Measurements from ENCODE around the gene GRM5. TPM values are rescaled to one million over a fixed set of nuclear protein-coding genes. Genes with fewer than 3 reads are reported as not detected.

Gene GRM5
- total RNA-seq, 4 donors from 2014 or later = 0.13 TPM; not detected in 3

DNA sequence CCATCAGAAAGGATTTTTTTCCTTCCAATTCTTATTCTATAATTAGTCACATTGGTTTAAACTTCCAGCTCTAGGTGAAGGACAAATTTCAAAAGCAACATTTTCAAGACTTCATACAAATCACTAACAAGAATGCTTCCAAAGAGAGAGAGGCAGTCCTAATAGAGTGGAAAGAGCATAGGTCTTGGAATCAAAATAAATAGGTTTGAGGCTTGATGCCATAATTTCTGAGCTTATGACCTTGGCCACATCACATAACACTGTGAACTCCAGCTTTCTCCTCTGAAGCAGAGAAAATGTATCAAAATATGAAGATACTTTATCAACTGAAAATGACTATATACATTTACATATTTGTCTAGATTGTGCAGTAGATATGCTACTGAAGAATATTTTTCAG lies 246.8 kb downstream of the GRM5 start:
- DNase-seq (ENCODE audit: low spot score) = no peak
- TF ChIP-seq, protein P1, sequence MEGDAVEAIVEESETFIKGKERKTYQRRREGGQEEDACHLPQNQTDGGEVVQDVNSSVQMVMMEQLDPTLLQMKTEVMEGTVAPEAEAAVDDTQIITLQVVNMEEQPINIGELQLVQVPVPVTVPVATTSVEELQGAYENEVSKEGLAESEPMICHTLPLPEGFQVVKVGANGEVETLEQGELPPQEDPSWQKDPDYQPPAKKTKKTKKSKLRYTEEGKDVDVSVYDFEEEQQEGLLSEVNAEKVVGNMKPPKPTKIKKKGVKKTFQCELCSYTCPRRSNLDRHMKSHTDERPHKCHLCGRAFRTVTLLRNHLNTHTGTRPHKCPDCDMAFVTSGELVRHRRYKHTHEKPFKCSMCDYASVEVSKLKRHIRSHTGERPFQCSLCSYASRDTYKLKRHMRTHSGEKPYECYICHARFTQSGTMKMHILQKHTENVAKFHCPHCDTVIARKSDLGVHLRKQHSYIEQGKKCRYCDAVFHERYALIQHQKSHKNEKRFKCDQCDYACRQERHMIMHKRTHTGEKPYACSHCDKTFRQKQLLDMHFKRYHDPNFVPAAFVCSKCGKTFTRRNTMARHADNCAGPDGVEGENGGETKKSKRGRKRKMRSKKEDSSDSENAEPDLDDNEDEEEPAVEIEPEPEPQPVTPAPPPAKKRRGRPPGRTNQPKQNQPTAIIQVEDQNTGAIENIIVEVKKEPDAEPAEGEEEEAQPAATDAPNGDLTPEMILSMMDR (IDR thresholded peaks at IDR 0.05) = no peak
- no peak for ATAC-seq (ENCODE audit: low FRiP score)

DNA sequence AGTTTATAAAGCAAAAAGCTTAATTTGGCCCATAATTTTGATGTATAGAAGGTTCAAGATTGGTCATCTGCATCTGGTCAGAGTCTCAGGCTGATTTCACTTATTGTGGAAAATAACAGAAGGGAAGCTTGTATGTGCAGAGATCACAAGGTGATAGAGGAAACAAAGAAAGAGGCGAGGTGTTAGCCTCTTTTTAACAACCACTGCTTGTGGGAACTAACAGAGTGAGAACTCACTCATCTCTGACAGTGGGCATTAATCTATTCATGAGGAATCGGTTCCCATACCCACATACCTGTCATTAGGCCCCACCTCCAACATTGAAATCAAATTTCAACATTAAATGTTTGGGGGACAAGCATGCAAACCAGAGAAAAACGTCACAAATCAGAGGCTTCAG lies 250.3 kb downstream of the GRM5 start:
- DNase-seq (ENCODE audit: low spot score) (no peak), ATAC-seq (ENCODE audit: low FRiP score) (no peak)
- TF ChIP-seq, protein P1 (IDR thresholded peaks at IDR 0.05) = no peak

DNA sequence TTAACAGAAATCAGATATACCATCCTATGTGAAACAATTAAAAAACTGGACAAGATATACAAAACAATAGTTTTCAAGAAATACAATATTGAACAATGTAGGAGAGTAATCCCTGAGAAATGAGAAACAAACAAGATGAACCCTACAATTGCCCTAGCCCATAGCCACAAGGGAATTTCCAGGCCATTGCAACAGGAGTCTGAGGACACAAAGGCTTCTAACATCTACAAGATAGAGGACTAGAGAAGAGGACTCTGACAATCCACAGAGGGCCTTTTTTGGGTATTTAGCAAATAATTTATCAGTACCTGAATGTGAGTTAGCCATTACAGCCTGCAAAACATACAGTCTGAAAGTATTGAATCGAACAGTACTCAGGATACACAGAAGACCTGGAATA lies 251.7 kb downstream of the GRM5 start:
- TF ChIP-seq, protein P1 (IDR thresholded peaks at IDR 0.05) = no peak
- DNase-seq (ENCODE audit: low spot score) (no peak), ATAC-seq (ENCODE audit: low FRiP score) (no peak)

DNA sequence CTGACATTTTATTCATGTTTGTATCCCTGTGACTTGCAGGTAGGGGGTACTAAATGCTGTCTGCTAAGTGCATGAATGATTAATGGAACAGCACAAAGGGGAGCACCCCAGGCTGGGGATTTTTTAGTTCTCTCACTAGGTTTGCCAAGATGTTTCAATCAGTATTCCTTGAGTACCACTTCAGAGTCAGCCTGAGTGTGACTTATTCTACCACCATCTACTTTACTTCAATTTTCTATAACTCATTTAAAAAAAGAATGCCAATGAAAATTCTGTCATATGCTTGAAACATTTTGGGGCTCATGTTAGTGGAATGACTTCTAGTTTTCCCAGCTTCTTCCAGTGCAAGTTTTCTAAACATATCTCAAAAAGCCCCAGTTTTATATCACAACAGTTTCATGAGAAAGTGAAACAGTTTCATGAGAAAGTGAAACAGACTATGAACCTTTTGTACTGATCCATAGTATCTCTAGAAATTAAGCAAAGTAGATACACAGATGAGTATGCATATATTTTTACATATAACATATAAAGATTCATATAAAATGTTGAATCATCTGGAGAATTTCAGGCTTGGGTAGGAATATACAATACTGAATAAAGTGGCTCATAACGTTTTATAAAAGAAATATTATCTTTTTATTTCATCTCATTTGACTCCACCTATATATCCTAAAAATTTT lies 252.4 kb downstream of the GRM5 start:
- TF ChIP-seq, protein P1 (IDR thresholded peaks at IDR 0.05) = no peak
- DNase-seq (ENCODE audit: low spot score) = no peak
- no peak for ATAC-seq (ENCODE audit: low FRiP score)

DNA sequence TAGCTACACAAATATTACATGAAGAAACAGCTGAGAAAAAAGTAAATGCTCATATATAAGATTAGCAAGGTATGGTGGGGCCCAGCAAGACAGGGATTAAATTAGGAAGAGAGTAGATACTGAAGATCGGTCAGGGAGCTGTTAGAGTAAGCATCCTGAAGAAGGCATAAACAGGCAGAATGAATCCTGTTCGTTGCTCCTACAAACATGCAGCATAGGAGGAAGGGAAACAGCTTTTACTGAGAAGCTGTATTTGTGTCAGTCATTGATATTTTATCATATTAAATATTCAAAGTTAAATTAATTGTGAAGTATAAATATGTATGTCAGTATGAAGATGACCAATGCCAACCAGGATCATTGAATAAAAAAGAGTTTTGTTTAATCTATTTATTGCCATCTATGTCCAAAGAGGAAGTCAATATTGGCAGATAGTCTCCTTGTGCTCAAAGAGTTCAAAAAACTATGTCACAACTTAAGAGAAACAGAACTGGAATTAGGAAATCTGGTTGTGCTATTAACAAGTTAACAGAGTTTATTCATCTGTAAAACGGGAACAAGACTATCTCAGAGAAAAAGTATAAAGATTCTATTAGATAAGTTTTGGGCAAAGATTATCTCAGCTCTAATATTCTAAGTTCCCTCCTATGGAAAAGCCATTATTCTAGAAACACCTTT lies 255.2 kb downstream of the GRM5 start:
- no peak for ATAC-seq (ENCODE audit: low FRiP score)
- DNase-seq (ENCODE audit: low spot score) = no peak
- TF ChIP-seq, protein P1 (IDR thresholded peaks at IDR 0.05) = no peak

DNA sequence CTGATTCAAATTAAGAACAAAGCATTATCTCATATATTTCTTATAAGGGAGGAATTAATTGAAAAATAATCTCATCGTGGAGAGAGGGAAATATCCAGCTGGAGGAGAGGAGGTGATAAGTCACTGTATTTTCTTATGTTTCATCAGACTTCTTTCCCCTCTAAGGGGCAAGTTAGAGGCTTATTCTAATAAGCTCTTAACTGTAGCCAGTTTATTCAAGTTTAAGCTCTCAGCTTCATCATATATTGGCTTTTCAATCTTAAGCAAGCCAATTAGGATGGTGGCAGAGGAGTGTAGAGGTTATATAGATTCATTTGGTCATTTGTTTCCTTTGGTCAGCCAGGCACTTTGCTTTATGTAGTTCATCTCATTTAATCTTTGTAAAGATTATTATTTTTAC lies 256.7 kb downstream of the GRM5 start:
- DNase-seq (ENCODE audit: low spot score) (no peak), ATAC-seq (ENCODE audit: low FRiP score) (no peak)
- TF ChIP-seq, protein P1 (IDR thresholded peaks at IDR 0.05) = no peak

DNA sequence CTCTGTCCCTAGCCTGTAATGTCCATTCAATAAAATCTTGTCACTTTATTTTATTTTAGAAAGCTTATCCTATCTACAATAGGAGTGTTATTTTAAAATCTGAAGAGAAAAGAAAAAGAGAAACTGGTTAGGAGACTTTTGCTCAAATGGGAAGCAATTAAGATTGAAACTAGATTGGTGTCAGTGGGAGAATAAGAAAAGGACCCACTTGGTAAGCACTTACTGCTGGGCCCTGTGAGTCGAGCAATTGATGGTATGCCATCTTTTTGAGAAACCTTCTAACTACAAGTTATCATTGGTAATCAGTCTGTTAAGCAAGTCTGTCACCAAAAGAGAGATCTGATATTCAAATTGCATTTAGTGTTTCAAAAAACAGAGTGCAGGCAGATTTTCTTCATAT lies 258.4 kb downstream of the GRM5 start:
- DNase-seq (ENCODE audit: low spot score) (no peak), ATAC-seq (ENCODE audit: low FRiP score) (no peak)
- TF ChIP-seq, protein P1 (IDR thresholded peaks at IDR 0.05) = no peak
